ENCODE results near the gene OR6C2.
"Not testable (repeated sequence)": the region's sequence is repeated elsewhere in the genome, so short reads cannot be mapped to it uniquely, and the experiment has no call there.

OR6C2 gene

GRCh38 chr12:55443776-55444175, at the start of gene OR6C2:
OR6C2 (plus strand) TSS chr12:55444076; CDS start chr12:55452214, 8,138 bp downstream.
- no peak for DNase-seq (ENCODE audit: low read depth in 3 of 3, low spot score in 1 of 3)

- DNase-seq (ENCODE audit: low read depth in 3 of 3, low spot score in 1 of 3): no peak
Observed at GRCh38 chr12:55396326-55396725, 47.5 kb upstream of the OR6C2 start.

- DNase-seq (ENCODE audit: low read depth in 3 of 3, low spot score in 1 of 3): no peak
Observed at GRCh38 chr12:55400229-55400628, 43.6 kb upstream of the OR6C2 start, which contains the start of gene OR6C65. OR6C65 (plus strand) TSS chr12:55400529; CDS start chr12:55400529, 0 bp downstream.

GRCh38 chr12:55407866-55408265, 36.0 kb upstream of the OR6C2 start:
- no peak for DNase-seq (ENCODE audit: low read depth in 3 of 3, low spot score in 1 of 3)

GRCh38 chr12:55409133-55409532, 34.7 kb upstream of the OR6C2 start:
- not testable (repeated sequence) for DNase-seq (ENCODE audit: low read depth in 3 of 3, low spot score in 1 of 3)

GRCh38 chr12:55412138-55412537, 31.7 kb upstream of the OR6C2 start:
- DNase-seq (ENCODE audit: low read depth in 3 of 3, low spot score in 1 of 3): not testable (repeated sequence)

GRCh38 chr12:55413498-55414388, 30.1 kb upstream of the OR6C2 start:
- DNase-seq (ENCODE audit: low read depth in 3 of 3, low spot score in 1 of 3): not testable (repeated sequence)

GRCh38 chr12:55414396-55414823, 29.5 kb upstream of the OR6C2 start:
- not testable (repeated sequence) for DNase-seq (ENCODE audit: low read depth in 3 of 3, low spot score in 1 of 3)

GRCh38 chr12:55414889-55415288, 29.0 kb upstream of the OR6C2 start:
- not testable (repeated sequence) for DNase-seq (ENCODE audit: low read depth in 3 of 3, low spot score in 1 of 3)

- no peak for DNase-seq (ENCODE audit: low read depth in 3 of 3, low spot score in 1 of 3)
Observed at GRCh38 chr12:55416961-55417360, 26.9 kb upstream of the OR6C2 start.

- DNase-seq (ENCODE audit: low read depth in 3 of 3, low spot score in 1 of 3): no peak
Observed at GRCh38 chr12:55420307-55420962, 23.4 kb upstream of the OR6C2 start.

GRCh38 chr12:55425954-55426353, 17.9 kb upstream of the OR6C2 start, which contains the start of gene OR6C76:
OR6C76 (plus strand) TSS chr12:55426254; CDS start chr12:55426254, 0 bp downstream.
- DNase-seq (ENCODE audit: low read depth in 3 of 3, low spot score in 1 of 3): no peak

GRCh38 chr12:55428331-55429243, 15.3 kb upstream of the OR6C2 start:
- no peak for DNase-seq (ENCODE audit: low read depth in 3 of 3, low spot score in 1 of 3)

GRCh38 chr12:55441233-55441632, 2.6 kb upstream of the OR6C2 start:
- not testable (repeated sequence) for DNase-seq (ENCODE audit: low read depth in 3 of 3, low spot score in 1 of 3)

GRCh38 chr12:55445357-55445756, 1.5 kb downstream of the OR6C2 start:
- DNase-seq (ENCODE audit: low read depth in 3 of 3, low spot score in 1 of 3): no peak

GRCh38 chr12:55446326-55446725, 2.5 kb downstream of the OR6C2 start:
- DNase-seq (ENCODE audit: low read depth in 3 of 3, low spot score in 1 of 3): no peak

GRCh38 chr12:55448825-55449224, 4.9 kb downstream of the OR6C2 start:
- no peak for DNase-seq (ENCODE audit: low read depth in 3 of 3, low spot score in 1 of 3)

GRCh38 chr12:55464926-55465325, 21.1 kb downstream of the OR6C2 start:
- not testable (repeated sequence) for DNase-seq (ENCODE audit: low read depth in 3 of 3, low spot score in 1 of 3)

- no peak for DNase-seq (ENCODE audit: low read depth in 3 of 3, low spot score in 1 of 3)
Observed at GRCh38 chr12:55467836-55468235, 24.0 kb downstream of the OR6C2 start.

- DNase-seq (ENCODE audit: low read depth in 3 of 3, low spot score in 1 of 3): no peak
Observed at GRCh38 chr12:55469291-55469690, 25.4 kb downstream of the OR6C2 start.
